NCI-H510A (cell line): ENCODE results near the gene SND1.
A peak's percentile ranks its signal among the peaks of the same experiment; 100 is the strongest.

Experiments
- DNase-seq: peaks from one replicate; lab custom pipeline; 2025; lab: John Stamatoyannopoulos, UW

The SND1 gene

GRCh38 chr7:127651556-127652332 lies at the start of gene SND1:
Gene SND1, plus strand, starts transcription at chr7:127652194. Its CDS starts 180 bp downstream, at chr7:127652374.
- peak; percentile 95 for DNase-seq

- no peak for DNase-seq
Measured at GRCh38 chr7:127608446-127608845, 43.5 kb upstream of the SND1 start.

DNA sequence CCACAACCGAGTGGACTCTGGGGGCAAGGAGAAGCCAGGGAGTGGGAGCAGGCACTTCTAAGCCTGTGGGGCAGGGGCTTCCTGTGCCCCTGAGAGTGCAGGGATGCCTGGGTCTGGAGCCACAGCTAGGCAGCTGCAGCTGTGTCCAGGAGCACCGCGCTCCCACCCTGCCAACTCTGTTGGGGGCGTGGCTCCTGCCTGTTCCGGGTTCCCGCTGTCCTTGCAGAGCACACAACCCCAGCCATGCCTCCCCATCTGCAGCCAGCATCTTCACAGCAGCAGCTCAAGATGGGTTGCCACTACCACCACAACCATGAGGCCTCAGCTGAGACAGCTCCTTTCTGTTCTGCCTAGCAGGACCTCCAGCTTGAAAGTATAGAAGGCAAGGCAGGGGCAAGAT lies 42.7 kb upstream of the SND1 start:
- DNase-seq, result no peak

DNA sequence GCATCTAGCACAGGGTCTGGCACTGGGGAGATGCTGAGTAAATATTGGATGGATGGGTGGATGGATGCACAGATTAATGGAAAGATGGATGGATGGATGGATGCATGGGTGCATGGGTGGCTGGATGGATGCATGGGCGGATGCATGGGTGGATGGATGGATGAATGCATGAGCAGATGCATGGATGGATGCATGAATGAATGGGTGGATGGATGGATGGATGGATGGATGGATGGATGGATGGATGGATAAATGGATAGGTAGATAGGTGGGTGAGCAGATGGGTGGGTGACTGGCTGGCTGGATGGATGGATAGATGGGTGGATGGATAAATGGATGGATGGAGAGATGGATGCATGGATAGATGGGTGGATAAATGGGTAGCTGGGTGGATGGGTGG lies 39.7 kb upstream of the SND1 start:
- DNase-seq, result no peak

DNA sequence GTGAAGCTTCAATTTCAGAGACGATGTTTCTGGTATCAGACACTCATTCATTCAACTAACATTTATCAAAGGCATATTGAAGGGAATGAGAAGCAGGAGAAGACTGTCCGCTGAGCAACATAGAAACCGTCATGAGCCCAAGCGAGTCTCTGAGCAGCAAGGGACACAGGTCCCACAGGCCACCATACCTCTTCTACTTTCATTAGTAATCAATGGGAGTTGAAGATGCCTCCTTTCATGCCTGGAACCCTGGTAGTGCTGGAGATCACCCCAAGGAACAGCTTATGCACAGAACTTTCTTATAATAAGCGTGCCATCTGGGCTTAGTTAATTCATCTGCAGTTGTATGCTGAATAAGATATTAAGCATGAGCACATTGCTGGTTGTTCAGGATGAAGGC lies 35.3 kb upstream of the SND1 start:
- no peak for DNase-seq

- DNase-seq, result no peak
Measured at GRCh38 chr7:127618042-127618441, 34.0 kb upstream of the SND1 start, which contains the start of gene PAX4. Gene PAX4, minus strand, starts transcription at chr7:127618142. Its CDS starts 2,214 bp downstream, at chr7:127615928.

DNA sequence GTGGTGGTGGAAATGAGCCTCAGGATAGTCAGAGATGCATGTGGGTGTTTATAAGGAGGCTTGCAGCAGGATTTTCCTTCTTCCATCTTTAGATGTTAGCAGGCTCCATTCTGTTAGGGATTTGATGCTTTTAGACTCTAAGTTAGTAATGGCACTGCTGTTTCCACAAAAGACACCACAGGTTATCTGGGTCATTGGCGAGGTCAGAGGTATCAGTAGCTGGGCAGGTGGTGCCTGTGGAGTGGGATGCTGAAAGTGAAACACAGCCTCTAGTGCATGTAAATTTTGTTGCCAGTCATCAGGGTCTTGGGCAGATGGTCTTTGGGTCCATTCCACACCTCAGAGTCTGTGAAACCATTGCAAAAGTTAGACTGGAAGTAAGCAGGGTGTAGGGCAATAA lies 33.2 kb upstream of the SND1 start:
- no peak for DNase-seq

GRCh38 chr7:127619681-127620405 lies 32.2 kb upstream of the SND1 start:
- no peak for DNase-seq

DNA sequence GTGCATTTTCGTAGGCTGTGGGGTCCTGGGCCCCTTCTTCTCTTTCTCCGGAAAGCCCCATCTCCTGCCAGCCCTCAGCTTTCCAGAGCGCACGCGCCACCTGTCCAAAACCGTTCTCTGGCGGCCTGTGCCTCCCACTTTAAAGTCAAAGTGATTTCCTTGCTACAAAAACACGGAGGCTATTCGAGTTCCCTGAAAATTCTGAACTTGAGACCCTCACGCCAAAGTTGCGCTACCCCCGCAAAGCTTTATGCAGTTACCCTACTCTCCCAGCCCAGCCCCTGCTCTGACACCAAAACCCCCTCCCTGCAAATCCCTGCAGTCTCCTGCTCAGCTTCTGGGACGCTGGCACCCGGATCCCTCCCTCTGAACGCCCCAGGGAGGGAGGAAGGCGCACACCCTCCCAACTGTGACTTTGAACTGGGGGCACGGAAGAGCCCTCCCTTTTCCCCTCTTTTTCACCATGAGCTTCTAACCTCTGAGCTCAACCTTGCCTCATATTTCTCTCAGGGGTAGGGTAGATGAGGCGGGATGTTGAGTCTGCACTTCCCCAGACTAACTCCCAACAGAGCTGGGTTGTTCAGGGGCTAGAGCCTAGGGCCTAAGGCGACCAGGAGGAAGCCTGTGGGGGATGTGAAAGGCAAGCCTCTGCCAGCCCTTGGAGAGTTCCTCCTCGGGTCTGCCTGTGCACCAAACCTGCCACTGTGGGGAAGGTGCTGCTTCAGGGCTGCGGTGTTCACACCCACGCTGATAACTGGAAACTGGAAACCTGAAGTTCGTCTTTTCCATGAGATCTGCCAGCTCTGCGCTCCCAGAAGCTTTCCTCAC lies 31.4 kb upstream of the SND1 start:
- DNase-seq, result no peak

GRCh38 chr7:127625331-127625730 lies 26.7 kb upstream of the SND1 start:
- DNase-seq, result no peak

DNA sequence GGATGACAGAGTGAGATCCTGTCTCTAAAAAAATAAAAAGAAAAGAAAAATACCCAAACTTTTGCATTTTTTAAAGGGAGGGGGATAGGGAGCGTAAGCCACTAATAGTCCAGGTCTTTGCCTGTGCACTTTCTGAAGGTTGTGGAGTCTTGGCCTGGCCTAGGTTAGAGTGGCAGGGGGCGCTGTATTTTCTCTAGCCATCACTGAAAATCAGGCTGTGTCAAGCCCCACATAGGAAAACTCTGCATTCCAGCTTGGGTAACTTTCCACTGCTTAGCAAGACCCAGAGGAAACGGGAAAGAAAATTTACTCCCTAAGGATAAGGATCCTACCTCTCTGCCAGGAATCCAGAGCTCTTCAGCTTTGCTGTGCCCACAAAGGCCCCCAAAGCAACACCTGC lies 23.5 kb upstream of the SND1 start:
- no peak for DNase-seq

DNA sequence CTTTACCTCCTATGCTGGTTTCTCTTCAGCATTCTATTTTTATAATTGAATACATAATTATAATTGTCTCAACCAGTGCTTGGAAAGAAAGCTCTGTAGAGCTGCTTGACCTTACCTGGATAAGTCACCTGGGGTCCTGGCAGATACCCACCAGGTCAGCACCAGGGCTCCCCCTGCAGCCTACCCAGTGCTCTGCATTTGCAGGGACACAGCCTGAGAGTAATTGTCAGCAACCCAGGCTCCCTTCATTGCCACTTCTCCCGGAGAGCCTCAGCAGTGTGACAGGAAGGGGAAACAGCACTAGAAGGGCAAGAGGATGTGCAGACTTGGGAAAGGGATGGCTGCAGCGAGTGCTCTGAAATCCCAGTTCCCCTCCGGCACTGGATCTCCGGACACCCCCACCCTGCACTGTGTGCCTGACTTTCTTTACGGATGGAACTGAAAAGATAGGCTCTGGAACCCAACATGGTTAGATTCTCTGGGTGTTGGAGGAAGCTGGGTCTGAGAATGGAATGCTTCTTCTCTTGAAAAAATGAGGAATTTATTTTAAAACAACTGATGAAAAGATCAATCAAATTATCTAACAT lies 22.6 kb upstream of the SND1 start:
- no peak for DNase-seq

DNA sequence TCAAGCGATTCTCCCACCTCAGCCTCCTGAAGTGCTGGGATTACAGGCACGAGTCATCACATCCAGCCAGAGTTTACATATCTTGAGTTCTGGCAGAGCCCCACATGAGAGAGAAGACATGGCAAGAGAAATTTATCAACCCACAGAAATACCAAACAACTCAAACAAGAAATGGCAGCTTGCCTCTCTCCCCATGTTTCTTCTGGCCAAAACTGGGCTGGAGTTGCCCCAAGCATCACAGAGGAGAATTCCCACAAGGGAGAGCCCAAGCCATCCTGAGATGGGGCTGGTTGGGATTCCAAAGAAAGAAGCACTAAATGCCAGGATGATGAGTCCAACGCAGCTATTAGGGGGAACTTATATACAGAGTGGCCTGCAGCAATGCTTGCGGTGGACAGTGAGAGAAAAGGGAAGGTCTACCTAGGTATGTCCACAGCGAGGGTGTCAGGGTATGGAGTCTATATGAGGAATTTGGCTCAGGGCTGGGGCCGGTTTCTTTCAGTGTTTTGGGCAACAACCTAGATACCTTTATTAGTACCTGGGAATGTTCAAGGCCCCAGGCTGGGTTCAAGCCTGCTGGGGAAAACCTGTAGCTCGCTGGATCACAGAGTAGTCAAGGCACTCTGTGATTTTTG lies 19.6 kb upstream of the SND1 start:
- DNase-seq, result no peak

GRCh38 chr7:127635659-127636285 lies 16.2 kb upstream of the SND1 start:
- DNase-seq, result no peak

- DNase-seq, result no peak
Measured at GRCh38 chr7:127638197-127638596, 13.8 kb upstream of the SND1 start.

DNA sequence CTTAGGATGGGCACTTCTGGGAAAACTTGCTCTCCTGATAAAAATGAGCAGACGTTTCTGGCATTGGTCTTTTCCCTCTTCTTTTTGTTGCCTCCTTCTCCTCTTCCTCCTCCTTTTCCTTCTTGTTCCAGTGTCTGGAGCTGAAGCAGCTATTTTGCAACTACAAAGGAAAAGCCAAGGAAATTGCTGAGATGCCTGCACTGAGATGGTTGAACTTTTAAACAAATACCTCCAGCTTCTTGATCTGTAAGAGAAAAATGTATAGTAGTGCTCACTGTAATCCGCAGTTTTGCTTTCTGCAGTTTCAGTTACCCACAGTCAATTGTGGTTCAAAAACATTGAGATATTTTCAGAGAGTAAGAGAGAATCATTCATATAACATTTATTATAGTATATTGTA lies 7.5 kb upstream of the SND1 start:
- DNase-seq, result no peak

DNA sequence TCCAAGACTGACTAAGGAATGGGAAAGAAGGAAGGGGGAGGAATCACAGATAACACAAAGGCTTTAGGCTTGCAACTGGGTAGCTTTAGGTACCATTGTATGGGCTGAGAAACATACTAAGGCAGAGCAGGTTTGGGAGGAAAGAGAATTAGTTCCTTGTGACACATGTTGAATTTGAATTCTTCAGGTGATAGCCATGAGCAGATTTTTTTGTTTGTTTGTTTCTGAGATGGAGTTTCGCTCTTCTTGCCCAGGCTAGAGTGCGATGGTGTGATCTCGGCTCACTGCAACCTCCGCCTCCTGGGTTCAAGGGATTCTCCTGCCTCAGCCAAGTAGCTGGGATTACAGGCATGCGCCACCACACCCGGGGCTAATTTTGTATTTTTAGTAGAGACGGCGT lies 4.4 kb upstream of the SND1 start:
- DNase-seq, result no peak

- DNase-seq, result no peak
Measured at GRCh38 chr7:127648986-127649385, 3.0 kb upstream of the SND1 start.

GRCh38 chr7:127650847-127651555 lies 993 bp upstream of the SND1 start:
- DNase-seq, result peak; percentile 53
